Natural killer cell (primary cell): ENCODE measurements around the gene ZMYM1. TPM values are rescaled to one million over a fixed set of nuclear protein-coding genes. Genes with fewer than 3 reads are reported as not detected.

Source experiments
- ATAC-seq, 3 donors: fragments of 150-1000 bp in 2 of 3; fragments of 200-7000 bp in 1 of 3; cut with Tn5 transposase; 1 replicate in 1 of 3; 2 replicates in 2 of 3; pipeline ENCODE4 v1.10.0; 2021; ENCODE audit warnings: mild to moderate bottlenecking in 2 of 3, moderate library complexity in 2 of 3
- DNase-seq, 2 donors: peaks; one replicate each; pipeline versions ENCODE4 v3.0.0 to v3.0.0-alpha.2; 2013 to 2021; ENCODE audit warnings: mixed read lengths in 1 of 2
- H3K27ac ChIP-seq: one replicate; pipeline ENCODE4 v1.5.1; 2013; ENCODE audit warnings: mild to moderate bottlenecking, low read length
- H3K27me3 ChIP-seq: one replicate; pipeline ENCODE4 v1.6.1; 2013; ENCODE audit warnings: low read length; ENCODE audit not compliant: control insufficient read depth, insufficient read depth
- H3K36me3 ChIP-seq: one replicate; pipeline ENCODE4 v1.6.1; 2013; ENCODE audit warnings: low read length; ENCODE audit not compliant: control insufficient read depth, insufficient read depth
- H3K4me1 ChIP-seq: one replicate; pipeline ENCODE4 v1.6.1; 2013; ENCODE audit warnings: low read length; ENCODE audit not compliant: control insufficient read depth, insufficient read depth
- H3K4me3 ChIP-seq: one replicate; pipeline ENCODE4 v1.5.1; 2013; ENCODE audit warnings: low read length
- H3K9me3 ChIP-seq: one replicate; pipeline ENCODE4 v1.6.1; 2013; ENCODE audit warnings: low read length; ENCODE audit not compliant: control insufficient read depth, insufficient read depth
- H3K27ac Mint-ChIP-seq, 2 donors: one replicate each; pipeline ENCODE4 v1.8.0; 2022; ENCODE audit warnings: mild to moderate bottlenecking in 2 of 2, mixed read lengths in 2 of 2, moderate library complexity in 1 of 2
- H3K27me3 Mint-ChIP-seq, 2 donors: one replicate each; pipeline ENCODE4 v1.8.0; 2022; ENCODE audit warnings: low read depth in 2 of 2, mixed read lengths in 2 of 2
- H3K36me3 Mint-ChIP-seq: one replicate; pipeline ENCODE4 v1.8.0; 2022; ENCODE audit warnings: mixed read lengths
- H3K4me1 Mint-ChIP-seq, 2 donors: one replicate each; pipeline ENCODE4 v1.8.0; 2022; ENCODE audit warnings: mixed read lengths in 2 of 2
- H3K4me3 Mint-ChIP-seq: one replicate; pipeline ENCODE4 v1.8.0; 2022; ENCODE audit warnings: mild to moderate bottlenecking, moderate library complexity, mixed read lengths
- H3K9me3 Mint-ChIP-seq, 2 donors: one replicate each; pipeline ENCODE4 v1.8.0; 2022; ENCODE audit warnings: mixed read lengths in 2 of 2
- CTCF ChIP-seq: fragments of 200-600 bp; IDR thresholded peaks from one replicate; pipeline ENCODE4 v1.8.0; 2022; ENCODE audit warnings: antibody characterized with exemption
- WGBS: methylation state at CpG from one replicate; pipeline ENCODE4 v1.1.7; 2013; ENCODE audit warnings: missing lambda C conversion rate; ENCODE audit not compliant: insufficient coverage; 5-methylcytosine and 5-hydroxymethylcytosine counted together
- intact Hi-C: fragments of 100-400 bp; cut with micrococcal nuclease; formaldehyde crosslinking; loops from one replicate; pipeline ENCODE4 v1.14.2; 2022
- total RNA-seq, 4 donors: library from RNA; stranded (reverse); fragments of 120-200 nt in 1 of 4; gene quantifications; one replicate each; pipeline versions ENCODE4 v1.2.3 to v1.2.4, GENCODE V29; 2013 to 2022

ZMYM1 gene
- total RNA-seq, 3 donors from 2014 or later (not counting 1 experiment from before 2014, with no cell fraction given) = 15.0 to 19.1 (median 19.1) TPM

GRCh38 chr1:35044431-35044830, 34.8 kb upstream of the ZMYM1 start:
- H3K27ac Mint-ChIP-seq = no peak overlapping the region
- H3K36me3 Mint-ChIP-seq = no peaks in the 10 kb centered on the region
- H3K27me3 ChIP-seq = no peaks in the 10 kb centered on the region
- no peak for DNase-seq
- H3K36me3 ChIP-seq = no peaks in the 10 kb centered on the region
- TF ChIP-seq CTCF = no peak
- no peaks in the 10 kb centered on the region for H3K4me1 Mint-ChIP-seq
- H3K9me3 Mint-ChIP-seq = no peaks in the 10 kb centered on the region
- H3K4me3 ChIP-seq = no peak overlapping the region
- no peak for ATAC-seq
- peaks cover 0 to 13% of the 10 kb centered on the region in 2 donors for H3K27me3 Mint-ChIP-seq
- H3K4me1 ChIP-seq = no peaks in the 10 kb centered on the region
- H3K9me3 ChIP-seq = no peaks in the 10 kb centered on the region
- intact Hi-C loops = no loop called here
- no peak overlapping the region for H3K27ac ChIP-seq
- H3K4me3 Mint-ChIP-seq = no peak overlapping the region
- no CpG with 5 or more reads among the region's 1 CpG for WGBS

- WGBS = 94% methylated on average over 5 of the region's 5 CpGs
- ATAC-seq = no peak
- Histone ChIP-seq H3K27ac (no peak overlapping the region), H3K27me3 (no peaks in the 10 kb centered on the region), H3K36me3 (no peaks in the 10 kb centered on the region), H3K4me1 (no peaks in the 10 kb centered on the region), H3K4me3 (no peak overlapping the region), H3K9me3 (no peaks in the 10 kb centered on the region)
- Mint-ChIP-seq H3K4me1 (no peaks in the 10 kb centered on the region), H3K27ac (no peak overlapping the region), H3K4me3 (no peak overlapping the region), H3K9me3 (no peaks in the 10 kb centered on the region), H3K36me3 (no peaks in the 10 kb centered on the region), H3K27me3 (peaks cover 9 to 17% of the 10 kb centered on the region in 2 donors)
- TF ChIP-seq CTCF = no peak
- intact Hi-C loops = no loop called here
- DNase-seq = no peak
Measured at GRCh38 chr1:35046730-35047129, 32.5 kb upstream of the ZMYM1 start.

- WGBS = 13% methylated on average over 1 of the region's 2 CpGs
- H3K4me3 Mint-ChIP-seq = no peak overlapping the region
- peaks cover 9 to 11% of the 10 kb centered on the region in 2 donors for H3K27me3 Mint-ChIP-seq
- no peak overlapping the region for H3K27ac ChIP-seq
- H3K9me3 Mint-ChIP-seq = no peaks in the 10 kb centered on the region
- no peaks in the 10 kb centered on the region for H3K4me1 Mint-ChIP-seq
- H3K4me1 ChIP-seq = no peaks in the 10 kb centered on the region
- H3K27me3 ChIP-seq = no peaks in the 10 kb centered on the region
- DNase-seq (no peak), ATAC-seq (no peak)
- no peak overlapping the region for H3K4me3 ChIP-seq
- H3K27ac Mint-ChIP-seq = no peak overlapping the region
- no peaks in the 10 kb centered on the region for H3K36me3 ChIP-seq
- intact Hi-C loops = no loop called here
- no peaks in the 10 kb centered on the region for H3K36me3 Mint-ChIP-seq
- H3K9me3 ChIP-seq = no peaks in the 10 kb centered on the region
- no peak for TF ChIP-seq CTCF
Measured at GRCh38 chr1:35047188-35047858, 31.9 kb upstream of the ZMYM1 start.

- intact Hi-C loops = no loop called here
- Mint-ChIP-seq H3K4me3 (no peak overlapping the region), H3K36me3 (no peaks in the 10 kb centered on the region), H3K27ac (no peak overlapping the region), H3K4me1 (no peaks in the 10 kb centered on the region), H3K9me3 (no peaks in the 10 kb centered on the region), H3K27me3 (peaks cover 10 to 11% of the 10 kb centered on the region in 2 donors)
- WGBS = 80% methylated on average over 12 of the region's 12 CpGs
- Histone ChIP-seq H3K4me3 (no peak overlapping the region), H3K27ac (no peak overlapping the region), H3K27me3 (no peaks in the 10 kb centered on the region), H3K36me3 (no peaks in the 10 kb centered on the region), H3K4me1 (no peaks in the 10 kb centered on the region), H3K9me3 (no peaks in the 10 kb centered on the region)
- ATAC-seq (no peak), DNase-seq (no peak)
- TF ChIP-seq CTCF = no peak
Measured at GRCh38 chr1:35049116-35049515, 30.1 kb upstream of the ZMYM1 start.
